GM12878 (cell line): ENCODE measurements around the gene SELENOT. TPM values are rescaled to one million over a fixed set of nuclear protein-coding genes. Genes with fewer than 3 reads are reported as not detected.

Experiments
- ATAC-seq: fragments of 200-7000 bp; cut with Tn5 transposase; 3 replicates; pipeline ENCODE4 v1.9.1; 2020; ENCODE audit warnings: mild to moderate bottlenecking, moderate library complexity
- BruUV-seq: library from RNA; stranded (reverse); fragments of 400-500 nt; replicated peaks from 2 replicates; lab custom pipeline; 2021; lab: Mats Ljungman, UMichigan
- CTCF ChIA-PET: fragments of 300-600 bp; sonication (Branson Sonifier 250); formaldehyde crosslinking; extraction: SDS; loops from one replicate; lab custom pipeline; 2021; ENCODE audit warnings: inconsistent platforms; lab: Yijun Ruan, JAX
- POLR2A ChIA-PET: fragments of 350-600 bp; formaldehyde crosslinking; extraction: SDS; loops from one replicate; lab custom pipeline; 2021; ENCODE audit warnings: inconsistent platforms; lab: Charles Lee
- RAD21 ChIA-PET: fragments of 300-600 bp; sonication (Branson Sonifier 250); formaldehyde crosslinking; loops from one replicate; lab custom pipeline; 2023; ENCODE audit warnings: antibody characterized with exemption; ENCODE audit not compliant: unreplicated experiment; lab: Charles Lee
- SMC1A ChIA-PET: fragments of 300-600 bp; sonication (Branson Sonifier 250); formaldehyde crosslinking; loops from one replicate; lab custom pipeline; 2023; ENCODE audit not compliant: unreplicated experiment, uncharacterized antibody; lab: Charles Lee
- DNase-seq: peaks from one replicate; pipeline ENCODE4 v3.0.0-alpha.2; 2011; ENCODE audit warnings: low read depth, low spot score
- FAIRE-seq: peaks from 3 replicates; lab custom pipeline; 2011; peaks lifted over from hg19 to GRCh38; lab: Jason Lieb, UNC
- H2AFZ ChIP-seq: 2 replicates; pipeline ENCODE4 v1.6.0; 2011; ENCODE audit warnings: low read depth, low read length, control low read depth; ENCODE audit not compliant: control insufficient read depth
- H3K27ac ChIP-seq: 2 replicates; pipeline ENCODE4 v1.5.1; 2011; ENCODE audit warnings: control low read depth; ENCODE audit not compliant: control insufficient read depth, insufficient read depth
- H3K27me3 ChIP-seq, 2 experiments: replicated peaks in 1 of 2; 2 replicates each; pipeline versions ENCODE4 v1.6.0 to v1.6.1; 2011; ENCODE audit warnings: low read length in 1 of 2; ENCODE audit not compliant: control insufficient read depth in 2 of 2, insufficient read depth in 2 of 2
- H3K36me3 ChIP-seq, 2 experiments: 2 replicates each; pipeline ENCODE4 v1.5.1; 2011; ENCODE audit warnings: low read length in 1 of 2; ENCODE audit not compliant: control insufficient read depth in 2 of 2, insufficient read depth in 2 of 2
- H3K4me1 ChIP-seq: 2 replicates; pipeline ENCODE4 v1.6.1; 2011; ENCODE audit warnings: mild to moderate bottlenecking, low read length, moderate library complexity, mixed read lengths; ENCODE audit not compliant: control insufficient read depth, insufficient read depth
- H3K4me2 ChIP-seq: 2 replicates; pipeline ENCODE4 v1.6.0; 2011; ENCODE audit warnings: control low read depth; ENCODE audit not compliant: control insufficient read depth, insufficient read depth
- H3K4me3 ChIP-seq: fragments of 200-600 bp; sonication (generic); 2 replicates; pipeline ENCODE4 v1.5.1; 2016
- H3K79me2 ChIP-seq: 2 replicates; pipeline ENCODE4 v1.6.0; 2011; ENCODE audit warnings: low read length; ENCODE audit not compliant: control insufficient read depth, insufficient read depth
- H3K9ac ChIP-seq: 2 replicates; pipeline ENCODE4 v1.8.0; 2011; ENCODE audit warnings: low read length, control low read depth, mixed read lengths; ENCODE audit not compliant: control insufficient read depth, insufficient read depth
- H3K9me3 ChIP-seq: replicated peaks from 3 replicates; pipeline ENCODE4 v1.5.1; 2011; ENCODE audit warnings: mild to moderate bottlenecking, low read length; ENCODE audit not compliant: control insufficient read depth, insufficient read depth
- H4K20me1 ChIP-seq: 2 replicates; pipeline ENCODE4 v1.6.0; 2011; ENCODE audit not compliant: control insufficient read depth, insufficient read depth
- GABPA ChIP-seq: IDR thresholded peaks from 2 replicates; pipeline ENCODE4 v1.6.1; 2014; ENCODE audit warnings: antibody characterized with exemption, low read depth, mild to moderate bottlenecking, inconsistent platforms
- KLF5 ChIP-seq: fragments of 450-650 bp; IDR thresholded peaks from 2 replicates; pipeline ENCODE4 v1.6.1; 2014; ENCODE audit warnings: mild to moderate bottlenecking; ENCODE audit not compliant: partially characterized antibody
- RB1 ChIP-seq: fragments of 450-650 bp; formaldehyde crosslinking; IDR thresholded peaks from 2 replicates; pipeline ENCODE4 v1.6.1; 2017; ENCODE audit warnings: mild to moderate bottlenecking, borderline replicate concordance
- SMAD1 ChIP-seq: fragments of 450-650 bp; IDR thresholded peaks from 2 replicates; pipeline ENCODE4 v1.6.1; 2018; ENCODE audit warnings: mild to moderate bottlenecking, low read depth; ENCODE audit not compliant: partially characterized antibody
- SREBF1 ChIP-seq: IDR thresholded peaks from 2 replicates; pipeline ENCODE4 v1.6.1; 2012; ENCODE audit warnings: mild to moderate bottlenecking, low read length
- STAT1 ChIP-seq: fragments of 450-650 bp; conservative IDR thresholded peaks from 2 replicates; pipeline ENCODE4 v1.6.1; 2014; ENCODE audit warnings: antibody characterized with exemption, mild to moderate bottlenecking
- YY1 ChIP-seq: IDR thresholded peaks from 2 replicates; pipeline ENCODE4 v1.6.1; 2011; ENCODE audit warnings: low read depth, mild to moderate bottlenecking, low read length
- WGBS: methylation state at CpG from one replicate; pipeline ENCODE4 v1.1.6; 2016; ENCODE audit warnings: low lambda C conversion rate; ENCODE audit not compliant: insufficient replicate concordance, insufficient coverage; ENCODE audit errors: missing lambda C conversion rate; 5-methylcytosine and 5-hydroxymethylcytosine counted together
- in situ Hi-C: fragments of 300-500 bp; cut with MboI; formaldehyde crosslinking; loops from 9 replicates; pipeline ENCODE4 v1.14.3; 2018; ENCODE audit warnings: mixed read lengths
- intact Hi-C: fragments of 100-400 bp; cut with micrococcal nuclease; formaldehyde crosslinking; loops from one replicate; pipeline ENCODE4 v1.14.2; 2022; ENCODE audit not compliant: unreplicated experiment
- polyA plus RNA-seq, 11 experiments: library from polyadenylated mRNA; depleted of rRNA in 4 of 11; unstranded in 6 of 11; stranded (reverse) in 5 of 11; fragments of >200 nt; fragmentation: Nextera tagmentation in 4 of 11; fragmentation: Illumina TruSeq in 1 of 11; extraction: Ambion mirVana in 4 of 11; extraction: Trizol in 1 of 11; gene quantifications; 1 replicate in 1 of 11; 2 replicates in 10 of 11; pipeline versions ENCODE4 v1.2.1 to v1.2.3, GENCODE V29; 2011 to 2016; ENCODE audit warnings: inconsistent platforms in 2 of 11, missing spikeins in 2 of 11, low read depth in 1 of 11
- total RNA-seq, 4 experiments: library from RNA; depleted of rRNA in 3 of 4; stranded (reverse); fragments of >200 nt in 3 of 4; fragmentation: Illumina TruSeq in 1 of 4; extraction: Trizol in 1 of 4; gene quantifications; 2 replicates each; pipeline versions ENCODE4 v1.2.1 to v1.2.3, GENCODE V29; 2013 to 2021
- TF ChIP-seq, protein P1 (sequence below): fragments of 450-650 bp; IDR thresholded peaks from 2 replicates; pipeline ENCODE4 v1.6.1; 2016; ENCODE audit warnings: mild to moderate bottlenecking

Gene SELENOT
- total and polyA plus RNA-seq, 10 of the 15 experiments (the other 5 are each of a cell fraction or from before 2014, with no cell fraction given) = 89.4 to 768 (median 261) TPM

DNA sequence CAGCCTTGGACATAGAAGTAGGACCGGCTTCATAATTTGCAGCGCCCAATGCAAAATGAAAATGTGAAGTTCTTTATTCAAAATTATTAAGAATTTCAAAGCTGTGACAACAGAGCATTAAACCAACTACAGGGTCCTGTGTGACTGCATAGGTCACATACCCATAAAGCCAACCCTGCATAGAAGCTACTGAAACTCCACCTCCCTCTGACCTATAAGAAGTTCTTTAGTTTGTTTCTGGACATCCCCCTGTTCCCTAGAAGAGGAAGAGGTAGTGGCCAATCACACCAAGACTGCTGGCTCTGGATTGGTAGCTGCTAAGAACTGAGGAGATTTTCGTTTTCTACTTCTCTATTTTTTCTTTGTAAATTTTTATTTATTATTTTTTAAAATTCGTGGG lies 9.0 kb upstream of the SELENOT start:
- H3K4me1 ChIP-seq = peaks cover 10% of the 10 kb centered on the region
- H3K27me3 ChIP-seq = no peaks in the 10 kb centered on the region
- FAIRE-seq (no peak), DNase-seq (no peak), ATAC-seq (no peak)
- no peak overlapping the region for H3K27ac ChIP-seq
- no peak overlapping the region for H3K4me3 ChIP-seq
- H2AFZ ChIP-seq = no peak overlapping the region
- WGBS = 90% methylated on average over 4 of the region's 4 CpGs
- ChIA-PET RAD21 (interaction anchor here (1.4 kb wide), 1 partner anchor 11 kb away, joined by 5 read pairs; no protein-coding TSS in a partner anchor), POLR2A (interaction anchor here (0.6 to 4.3 kb wide), 5 partner anchors 9 to 45 kb away, joined by 3 to 22 read pairs (median 6); no protein-coding TSS in a partner anchor), CTCF (interaction anchor here (0.8 to 1.6 kb wide), 4 partner anchors 13 to 170 kb away, joined by 3 to 5 read pairs (median 4); no protein-coding TSS in a partner anchor), SMC1A (interaction anchor here (0.7 to 2.7 kb wide), 12 partner anchors 9 to 721 kb away, joined by 3 to 13 read pairs (median 4); partner anchors contain the start of gene SELENOT)
- peaks cover 72% of the 10 kb centered on the region for H3K79me2 ChIP-seq
- BruUV-seq = no TSS peak
- no peak overlapping the region for H3K9ac ChIP-seq
- peaks cover 1% of the 10 kb centered on the region; the same call in 2 of the 3 replicates for H3K9me3 ChIP-seq
- in situ Hi-C loops (no loop called here), intact Hi-C loops (no loop called here)
- TF ChIP-seq GABPA = no peak
- no peak for TF ChIP-seq YY1
- TF ChIP-seq SMAD1 = no peak
- no peak for TF ChIP-seq STAT1
- TF ChIP-seq SREBF1 = no peak
- no peak for TF ChIP-seq KLF5
- no peak for TF ChIP-seq RB1
- TF ChIP-seq, protein P1, sequence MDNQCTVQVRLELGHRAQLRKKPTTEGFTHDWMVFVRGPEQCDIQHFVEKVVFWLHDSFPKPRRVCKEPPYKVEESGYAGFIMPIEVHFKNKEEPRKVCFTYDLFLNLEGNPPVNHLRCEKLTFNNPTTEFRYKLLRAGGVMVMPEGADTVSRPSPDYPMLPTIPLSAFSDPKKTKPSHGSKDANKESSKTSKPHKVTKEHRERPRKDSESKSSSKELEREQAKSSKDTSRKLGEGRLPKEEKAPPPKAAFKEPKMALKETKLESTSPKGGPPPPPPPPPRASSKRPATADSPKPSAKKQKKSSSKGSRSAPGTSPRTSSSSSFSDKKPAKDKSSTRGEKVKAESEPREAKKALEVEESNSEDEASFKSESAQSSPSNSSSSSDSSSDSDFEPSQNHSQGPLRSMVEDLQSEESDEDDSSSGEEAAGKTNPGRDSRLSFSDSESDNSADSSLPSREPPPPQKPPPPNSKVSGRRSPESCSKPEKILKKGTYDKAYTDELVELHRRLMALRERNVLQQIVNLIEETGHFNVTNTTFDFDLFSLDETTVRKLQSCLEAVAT = no peak
- H3K36me3 ChIP-seq = peaks cover 0 to 4% of the 10 kb centered on the region in 2 experiments
- no peak overlapping the region for H3K4me2 ChIP-seq
- no peaks in the 10 kb centered on the region; the same call in 1 of the 2 replicates for H4K20me1 ChIP-seq
